ENCODE data around the gene LRP2BP. TPM values are rescaled to one million over a fixed set of nuclear protein-coding genes. Genes with fewer than 3 reads are reported as not detected.

Gene LRP2BP
- total RNA-seq, 3 donors from 2014 or later (not counting 1 experiment from before 2014, with no cell fraction given): 1.7 to 2.4 (median 2.2) TPM

GRCh38 chr4:185361872-185362271, 33.9 kb downstream of the LRP2BP start:
- Histone ChIP-seq H3K4me3 (ENCODE audit: low read length) (no peak overlapping the region), H3K9me3 (ENCODE audit: control insufficient read depth, insufficient read depth, low read length) (no peaks in the 10 kb centered on the region), H3K4me1 (ENCODE audit: control insufficient read depth, insufficient read depth, low read length) (no peaks in the 10 kb centered on the region), H3K27ac (ENCODE audit: low read length) (no peak overlapping the region), H3K27me3 (ENCODE audit: control insufficient read depth, insufficient read depth, low read length) (no peaks in the 10 kb centered on the region), H3K36me3 (ENCODE audit: control insufficient read depth, insufficient read depth, low read length) (peaks cover 2% of the 10 kb centered on the region)
- Mint-ChIP-seq H3K4me1 (no peaks in the 10 kb centered on the region), H3K27me3 (ENCODE audit: low read depth in 2 of 2) (no peaks in the 10 kb centered on the region), H3K4me3 (no peak overlapping the region), H3K9me3 (no peaks in the 10 kb centered on the region), H3K27ac (no peak overlapping the region), H3K36me3 (no peaks in the 10 kb centered on the region)
- TF ChIP-seq, protein P1, sequence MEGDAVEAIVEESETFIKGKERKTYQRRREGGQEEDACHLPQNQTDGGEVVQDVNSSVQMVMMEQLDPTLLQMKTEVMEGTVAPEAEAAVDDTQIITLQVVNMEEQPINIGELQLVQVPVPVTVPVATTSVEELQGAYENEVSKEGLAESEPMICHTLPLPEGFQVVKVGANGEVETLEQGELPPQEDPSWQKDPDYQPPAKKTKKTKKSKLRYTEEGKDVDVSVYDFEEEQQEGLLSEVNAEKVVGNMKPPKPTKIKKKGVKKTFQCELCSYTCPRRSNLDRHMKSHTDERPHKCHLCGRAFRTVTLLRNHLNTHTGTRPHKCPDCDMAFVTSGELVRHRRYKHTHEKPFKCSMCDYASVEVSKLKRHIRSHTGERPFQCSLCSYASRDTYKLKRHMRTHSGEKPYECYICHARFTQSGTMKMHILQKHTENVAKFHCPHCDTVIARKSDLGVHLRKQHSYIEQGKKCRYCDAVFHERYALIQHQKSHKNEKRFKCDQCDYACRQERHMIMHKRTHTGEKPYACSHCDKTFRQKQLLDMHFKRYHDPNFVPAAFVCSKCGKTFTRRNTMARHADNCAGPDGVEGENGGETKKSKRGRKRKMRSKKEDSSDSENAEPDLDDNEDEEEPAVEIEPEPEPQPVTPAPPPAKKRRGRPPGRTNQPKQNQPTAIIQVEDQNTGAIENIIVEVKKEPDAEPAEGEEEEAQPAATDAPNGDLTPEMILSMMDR (IDR thresholded peaks at IDR 0.05): no peak
- WGBS (ENCODE audit: insufficient coverage): 92% methylated on average over 3 of the region's 3 CpGs
- intact Hi-C loops (cut with micrococcal nuclease): no loop called here
- ATAC-seq (no peak), DNase-seq (no peak)

DNA sequence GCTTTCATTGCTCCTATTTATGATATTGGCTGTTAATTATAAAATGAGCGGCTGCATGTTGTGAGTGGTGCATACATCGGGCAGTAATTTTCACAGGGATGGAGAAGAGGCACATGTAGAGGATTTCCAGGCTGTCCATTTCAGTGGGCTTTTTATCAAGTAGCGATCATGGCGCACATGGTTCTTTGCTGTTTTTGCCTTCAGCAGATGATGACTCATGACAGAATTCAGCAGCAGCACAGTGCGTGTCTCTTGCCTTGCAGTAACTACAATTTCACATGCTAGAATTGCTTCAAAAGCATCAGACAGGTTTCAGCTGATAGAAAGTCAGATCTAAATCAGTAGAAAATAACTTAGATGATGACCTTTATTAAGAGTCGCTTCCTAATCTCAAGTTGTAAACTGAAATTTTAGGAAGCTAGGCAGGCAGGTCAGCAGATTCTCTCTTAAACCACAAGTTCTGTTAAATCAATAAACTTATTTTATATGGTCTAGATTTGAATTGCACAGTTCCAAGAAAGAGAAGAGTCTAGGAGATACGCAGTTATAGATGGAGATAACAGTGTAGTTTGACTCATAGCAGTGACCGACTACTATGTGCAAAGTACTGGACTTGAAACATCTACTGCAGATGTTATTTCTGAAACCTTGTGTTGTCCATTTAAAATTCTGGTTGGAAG, 35.8 kb downstream of the LRP2BP start:
- intact Hi-C loops (cut with micrococcal nuclease): no loop called here
- ATAC-seq (no peak), DNase-seq (no peak)
- no peak overlapping the region for H3K4me3 ChIP-seq (ENCODE audit: low read length)
- H3K27me3 ChIP-seq (ENCODE audit: control insufficient read depth, insufficient read depth, low read length): no peaks in the 10 kb centered on the region
- H3K36me3 ChIP-seq (ENCODE audit: control insufficient read depth, insufficient read depth, low read length): peaks cover 2% of the 10 kb centered on the region
- Mint-ChIP-seq H3K4me1 (no peaks in the 10 kb centered on the region), H3K9me3 (no peaks in the 10 kb centered on the region), H3K4me3 (no peak overlapping the region), H3K36me3 (no peaks in the 10 kb centered on the region), H3K27me3 (ENCODE audit: low read depth in 2 of 2) (no peaks in the 10 kb centered on the region), H3K27ac (no peak overlapping the region)
- H3K9me3 ChIP-seq (ENCODE audit: control insufficient read depth, insufficient read depth, low read length): no peaks in the 10 kb centered on the region
- TF ChIP-seq, protein P1 (IDR thresholded peaks at IDR 0.05): no peak
- WGBS (ENCODE audit: insufficient coverage): 97% methylated on average over 7 of the region's 8 CpGs
- H3K4me1 ChIP-seq (ENCODE audit: control insufficient read depth, insufficient read depth, low read length): no peaks in the 10 kb centered on the region
- H3K27ac ChIP-seq (ENCODE audit: low read length): no peak overlapping the region

DNA sequence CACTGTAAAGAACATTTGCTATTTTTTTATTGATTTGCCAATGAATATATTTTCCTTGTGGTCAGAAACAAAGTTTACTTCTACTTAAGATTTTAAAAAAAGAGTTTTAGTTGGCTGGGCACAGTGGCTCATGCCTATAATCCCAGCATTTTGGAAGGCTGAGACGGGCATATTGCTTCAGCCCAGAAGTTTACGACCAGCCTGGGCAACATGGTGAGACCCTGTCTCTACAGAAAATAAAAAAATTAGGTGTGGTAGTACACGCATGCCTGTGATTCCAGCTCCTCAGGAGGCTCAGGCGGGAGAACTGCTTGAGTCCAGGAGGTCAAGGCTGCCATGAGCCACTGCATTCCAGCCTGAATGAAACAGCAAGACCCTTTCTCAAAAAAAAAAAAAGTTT, 36.8 kb downstream of the LRP2BP start:
- Mint-ChIP-seq H3K4me3 (no peak overlapping the region), H3K9me3 (no peaks in the 10 kb centered on the region), H3K27me3 (ENCODE audit: low read depth in 2 of 2) (no peaks in the 10 kb centered on the region), H3K4me1 (no peaks in the 10 kb centered on the region), H3K27ac (no peak overlapping the region), H3K36me3 (no peaks in the 10 kb centered on the region)
- 96% methylated on average over 4 of the region's 4 CpGs for WGBS (ENCODE audit: insufficient coverage)
- no peak for DNase-seq
- ATAC-seq: no peak
- Histone ChIP-seq H3K27me3 (ENCODE audit: control insufficient read depth, insufficient read depth, low read length) (no peaks in the 10 kb centered on the region), H3K27ac (ENCODE audit: low read length) (no peak overlapping the region), H3K36me3 (ENCODE audit: control insufficient read depth, insufficient read depth, low read length) (peaks cover 4% of the 10 kb centered on the region), H3K4me1 (ENCODE audit: control insufficient read depth, insufficient read depth, low read length) (no peaks in the 10 kb centered on the region), H3K4me3 (ENCODE audit: low read length) (no peak overlapping the region), H3K9me3 (ENCODE audit: control insufficient read depth, insufficient read depth, low read length) (no peaks in the 10 kb centered on the region)
- intact Hi-C loops (cut with micrococcal nuclease): no loop called here
- TF ChIP-seq, protein P1 (IDR thresholded peaks at IDR 0.05): no peak

- H3K27ac ChIP-seq (ENCODE audit: low read length): no peak overlapping the region
- H3K9me3 ChIP-seq (ENCODE audit: control insufficient read depth, insufficient read depth, low read length): no peaks in the 10 kb centered on the region
- H3K36me3 Mint-ChIP-seq: no peaks in the 10 kb centered on the region
- intact Hi-C loops (cut with micrococcal nuclease): no loop called here
- DNase-seq: no peak
- no peaks in the 10 kb centered on the region for H3K27me3 ChIP-seq (ENCODE audit: control insufficient read depth, insufficient read depth, low read length)
- H3K27me3 Mint-ChIP-seq (ENCODE audit: low read depth in 2 of 2): no peaks in the 10 kb centered on the region
- H3K4me1 ChIP-seq (ENCODE audit: control insufficient read depth, insufficient read depth, low read length): no peaks in the 10 kb centered on the region
- H3K27ac Mint-ChIP-seq: no peak overlapping the region
- 73% methylated on average over 3 of the region's 4 CpGs for WGBS (ENCODE audit: insufficient coverage)
- peaks cover 4% of the 10 kb centered on the region for H3K36me3 ChIP-seq (ENCODE audit: control insufficient read depth, insufficient read depth, low read length)
- TF ChIP-seq, protein P1 (IDR thresholded peaks at IDR 0.05): no peak
- ATAC-seq: no peak
- no peaks in the 10 kb centered on the region for H3K9me3 Mint-ChIP-seq
- H3K4me1 Mint-ChIP-seq: no peaks in the 10 kb centered on the region
- H3K4me3 ChIP-seq (ENCODE audit: low read length): no peak overlapping the region
- H3K4me3 Mint-ChIP-seq: no peak overlapping the region
These were observed 37.2 kb downstream of the LRP2BP start for GRCh38 chr4:185358514-185358913.

Data from natural killer cell (primary cell).